GM19023 (cell line): ENCODE results near the gene DXO.
"Not testable (repeated sequence)": the region's sequence is repeated elsewhere in the genome, so short reads cannot be mapped to it uniquely, and the experiment has no call there.

ENCODE experiments used
- ATAC-seq: cut with Tn5 transposase; IDR thresholded peaks from one replicate; pipeline ENCODE4 v1.9.1; 2021; ENCODE audit warnings: mild to moderate bottlenecking, moderate library complexity; ENCODE audit not compliant: unreplicated experiment

The DXO gene

GRCh38 chr6:31980195-31980876 lies 8.4 kb upstream of the DXO start:
- not testable (repeated sequence) for ATAC-seq

DNA sequence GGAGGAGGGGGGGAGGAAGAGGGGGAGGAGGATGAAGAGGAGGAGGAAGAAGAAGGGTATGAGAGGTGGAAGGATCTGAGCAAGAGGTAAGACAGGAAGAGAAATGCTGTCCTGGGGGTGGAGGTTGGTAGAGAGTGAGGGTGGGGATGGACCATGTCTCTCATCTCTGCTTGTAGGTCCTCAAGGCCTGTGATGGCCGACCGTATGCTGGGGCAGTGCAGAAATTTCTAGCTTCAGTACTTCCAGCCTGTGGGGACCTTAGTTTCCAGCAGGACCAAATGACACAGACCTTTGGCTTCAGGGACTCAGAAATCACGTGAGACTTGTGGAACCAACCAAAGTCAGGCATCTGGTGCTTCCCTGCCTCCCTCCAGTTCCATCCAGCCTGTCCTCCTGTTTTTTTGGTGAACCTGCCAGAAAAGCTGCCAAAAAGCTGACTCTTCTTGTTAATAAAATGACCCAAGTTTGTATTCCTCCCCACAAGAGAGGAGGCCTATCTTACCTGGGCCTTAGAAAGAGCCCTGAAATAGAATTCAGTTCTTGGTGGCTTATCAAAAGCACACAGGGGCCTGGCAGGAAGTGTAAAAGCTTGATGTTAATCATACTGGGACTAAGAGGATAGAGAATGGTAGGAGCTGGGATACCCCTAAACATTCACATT lies 7.4 kb upstream of the DXO start:
- no peak for ATAC-seq

DNA sequence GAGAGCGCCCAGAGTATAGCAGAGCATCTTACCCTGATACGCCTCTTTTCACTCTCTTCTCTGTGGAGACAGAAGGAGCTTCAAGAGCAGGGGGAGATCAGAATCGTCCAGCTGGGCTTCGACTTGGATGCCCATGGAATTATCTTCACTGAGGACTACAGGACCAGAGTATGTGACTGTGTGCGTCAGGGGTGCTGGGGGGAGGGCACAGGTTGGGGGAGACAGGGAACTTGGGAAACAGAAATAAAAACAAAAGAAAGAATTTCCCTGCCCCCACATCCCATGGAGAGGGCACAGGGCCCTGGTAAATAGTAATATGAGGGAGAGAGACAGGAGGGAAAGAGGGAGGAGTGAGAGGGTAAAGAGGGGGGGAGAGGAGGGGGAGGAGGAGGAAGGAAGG lies 6.9 kb upstream of the DXO start:
- no peak for ATAC-seq

DNA sequence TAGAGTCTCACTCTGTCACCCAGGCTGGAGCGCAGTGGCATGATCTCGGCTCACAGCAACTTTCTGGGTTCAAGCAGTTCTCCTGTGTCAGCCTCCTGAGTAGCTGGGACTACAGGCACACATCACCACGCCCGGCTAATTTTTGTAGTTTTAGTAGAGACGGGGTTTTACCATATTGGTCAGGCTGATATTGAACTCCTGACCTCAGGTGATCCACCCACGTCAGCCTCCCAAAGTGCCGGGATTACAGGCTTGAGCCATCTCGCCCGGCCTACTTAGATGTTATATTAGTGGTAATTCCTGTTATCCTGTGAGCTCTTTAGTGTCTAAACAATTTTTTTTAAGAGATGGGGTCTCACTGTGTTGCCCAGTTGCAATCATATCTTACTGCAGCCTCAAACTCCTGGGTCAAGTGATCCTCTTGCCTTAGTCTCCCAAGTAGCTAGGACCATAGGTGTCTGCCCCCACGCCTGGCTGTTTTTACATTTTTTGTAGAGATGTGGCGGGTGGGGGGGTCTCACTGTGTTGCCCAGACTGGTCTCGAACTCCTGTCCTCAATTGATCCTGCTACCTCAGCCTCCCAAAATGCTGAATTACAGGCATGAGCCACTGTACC lies 6.0 kb upstream of the DXO start:
- ATAC-seq = no peak

GRCh38 chr6:31976065-31976464 lies 4.1 kb upstream of the DXO start:
- not testable (repeated sequence) for ATAC-seq

DNA sequence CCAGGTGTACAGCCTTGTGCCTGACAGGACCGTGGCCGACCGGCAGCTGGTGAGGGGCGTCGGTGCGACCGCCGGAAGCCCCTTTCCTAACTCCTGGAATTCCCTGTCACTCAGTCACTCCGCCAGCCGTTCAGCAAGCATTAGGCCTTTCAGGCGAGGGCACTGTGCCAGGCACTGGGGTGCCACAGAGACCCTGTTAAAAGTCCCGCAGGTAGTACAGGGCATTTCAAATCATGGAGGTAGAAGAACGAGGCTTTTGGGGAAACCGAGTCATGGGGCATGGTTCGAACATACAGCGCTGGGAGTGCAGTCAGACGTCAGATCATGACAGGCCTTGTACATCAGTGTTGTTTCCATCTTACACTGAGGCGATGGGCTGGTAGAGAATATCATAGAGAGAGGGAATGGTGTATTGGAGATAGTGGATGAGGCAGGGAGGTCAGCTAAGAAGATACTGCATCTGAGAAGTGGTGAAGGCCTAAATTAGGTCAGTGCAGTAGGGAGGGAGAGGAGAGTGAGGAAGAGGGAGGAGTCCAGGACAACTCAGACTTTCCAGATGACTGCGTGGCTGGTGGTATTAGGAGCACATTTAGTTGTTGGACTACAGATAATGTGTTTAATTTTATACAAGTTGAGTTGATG lies 892 bp upstream of the DXO start:
- no peak for ATAC-seq

- ATAC-seq = no peak
Measured at GRCh38 chr6:31971279-31971992, 502 bp downstream of the DXO start.

GRCh38 chr6:31970604-31971271 lies 1.2 kb downstream of the DXO start:
- ATAC-seq = no peak

- no peak for ATAC-seq
Measured at GRCh38 chr6:31969712-31970603, 2.0 kb downstream of the DXO start.

GRCh38 chr6:31968791-31969711 lies 2.9 kb downstream of the DXO start:
- no peak for ATAC-seq

- ATAC-seq = no peak
Measured at GRCh38 chr6:31968326-31968725, 3.6 kb downstream of the DXO start.

GRCh38 chr6:31967926-31968320 lies 4.0 kb downstream of the DXO start:
- no peak for ATAC-seq

- ATAC-seq = no peak
Measured at GRCh38 chr6:31966997-31967925, 4.7 kb downstream of the DXO start.

DNA sequence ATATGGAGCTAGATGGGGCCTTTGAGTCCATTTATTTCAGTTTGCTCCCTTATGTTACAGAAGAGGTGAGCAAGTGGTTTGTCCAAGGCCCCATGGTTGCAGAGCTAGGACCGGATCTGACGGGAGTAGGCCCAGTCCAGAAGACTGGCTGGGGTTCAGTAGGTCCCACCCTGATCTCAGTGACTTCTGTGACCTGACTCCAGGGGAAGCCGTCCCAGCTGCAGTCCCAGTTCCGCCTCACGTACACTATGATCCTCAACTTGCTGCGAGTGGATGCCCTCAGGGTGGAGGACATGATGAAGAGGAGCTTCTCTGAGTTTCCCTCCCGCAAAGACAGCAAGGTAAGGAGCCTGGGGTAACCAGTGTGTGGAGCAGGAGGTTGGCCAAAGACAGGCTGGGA lies 5.4 kb downstream of the DXO start:
- ATAC-seq = no peak

DNA sequence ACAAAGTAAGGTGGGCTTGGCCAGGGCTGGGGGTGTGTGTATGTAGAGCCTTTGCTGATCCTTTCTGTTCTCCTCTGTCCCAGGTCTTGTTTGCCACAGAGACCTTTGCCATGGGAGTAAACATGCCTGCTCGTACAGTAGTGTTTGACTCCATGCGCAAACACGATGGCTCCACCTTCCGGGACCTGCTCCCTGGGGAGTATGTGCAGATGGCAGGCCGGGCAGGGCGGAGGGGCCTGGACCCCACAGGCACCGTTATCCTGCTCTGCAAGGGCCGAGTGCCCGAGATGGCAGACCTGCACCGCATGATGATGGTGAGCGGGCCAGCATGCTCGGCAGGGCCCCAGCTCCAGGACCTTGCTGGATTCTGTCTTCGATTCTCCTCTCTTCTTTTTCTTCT lies 6.2 kb downstream of the DXO start:
- ATAC-seq = no peak

DNA sequence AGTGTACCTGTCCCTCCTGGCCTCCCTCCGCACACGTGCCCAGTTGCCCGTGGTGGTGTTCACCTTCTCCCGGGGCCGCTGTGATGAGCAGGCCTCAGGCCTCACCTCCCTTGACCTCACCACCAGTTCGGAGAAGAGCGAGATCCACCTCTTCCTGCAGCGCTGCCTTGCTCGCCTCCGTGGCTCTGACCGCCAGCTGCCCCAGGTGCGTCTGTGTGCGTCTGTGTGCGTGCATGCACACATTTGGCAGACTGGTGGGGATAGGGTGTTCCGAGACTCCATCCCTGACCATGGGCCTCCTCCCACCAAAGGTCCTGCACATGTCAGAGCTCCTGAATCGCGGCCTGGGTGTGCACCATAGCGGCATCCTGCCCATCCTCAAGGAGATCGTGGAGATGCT lies 8.0 kb downstream of the DXO start:
- no peak for ATAC-seq

- ATAC-seq = no peak
Measured at GRCh38 chr6:31961616-31962015, 10.3 kb downstream of the DXO start.
